IPS-18c (cell line): ENCODE measurements around the gene SLC35B2.

Source experiments
- H3K4me3 ChIP-seq: 2 replicates; pipeline ENCODE4 v1.7.0; 2013; ENCODE audit warnings: low read depth, mild to moderate bottlenecking, low read length, moderate library complexity; ENCODE audit not compliant: insufficient read depth
- H3K9me3 ChIP-seq: one replicate; pipeline ENCODE4 v1.6.1; 2013; ENCODE audit warnings: mild to moderate bottlenecking, low read length, moderate library complexity; ENCODE audit not compliant: control insufficient read depth, insufficient read depth

Gene SLC35B2

DNA sequence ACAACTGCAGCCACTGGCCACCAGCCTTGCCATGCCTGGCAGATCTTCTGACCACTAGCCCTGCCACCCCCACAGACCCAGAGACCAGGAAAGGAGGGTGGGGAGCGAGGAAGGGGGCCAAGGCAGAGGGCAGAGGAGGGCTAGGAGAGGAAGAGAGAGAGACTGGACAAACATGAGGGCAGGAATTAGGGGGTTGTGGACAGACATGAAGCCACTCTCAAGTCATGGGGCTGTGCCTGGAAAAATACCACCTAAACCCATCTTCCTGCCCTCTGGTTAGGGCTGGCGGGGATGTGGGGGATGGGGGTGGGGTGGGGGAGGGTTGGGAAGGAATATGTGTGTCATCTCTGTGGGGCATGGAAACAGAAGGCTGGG is 35.4 kb downstream of the SLC35B2 start:
- H3K4me3 ChIP-seq, result no peak overlapping the region

DNA sequence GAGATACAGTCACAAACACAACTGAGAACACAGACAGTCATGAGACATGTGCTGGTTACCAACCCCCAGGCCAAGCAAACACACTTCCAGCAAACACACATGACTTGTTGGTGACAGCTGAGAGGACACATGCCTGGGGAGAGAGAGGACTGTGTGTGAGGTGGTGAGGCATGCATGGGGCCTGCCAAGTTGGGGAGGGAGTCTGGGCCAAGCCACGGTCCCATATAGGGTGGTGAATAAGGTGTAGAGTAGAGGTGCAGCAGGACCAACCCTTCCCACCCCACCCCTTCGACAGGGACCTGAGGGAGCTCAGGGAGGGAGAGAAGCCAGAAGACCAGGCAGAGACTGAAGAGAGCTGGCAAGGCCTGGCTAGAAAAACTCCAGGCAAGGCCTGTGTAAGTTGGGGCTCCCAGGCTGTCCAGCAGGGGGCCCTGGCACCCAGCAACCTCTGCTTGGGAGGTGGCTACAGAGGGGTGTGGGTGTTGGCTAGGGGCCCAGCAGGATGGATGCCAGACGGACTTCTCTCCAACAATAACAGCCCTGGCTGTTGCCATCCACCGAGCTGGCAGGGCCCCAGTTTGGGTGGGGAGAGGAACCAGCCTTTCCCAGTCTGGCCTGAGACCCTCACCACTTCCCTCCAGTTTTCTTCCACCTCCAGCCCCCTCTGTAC is 35.9 kb downstream of the SLC35B2 start:
- no peaks in the 10 kb centered on the region for H3K9me3 ChIP-seq
- no peak overlapping the region for H3K4me3 ChIP-seq

More for the DNA sequence above, 35.4 kb downstream of the SLC35B2 start:
- H3K9me3 ChIP-seq, result no peaks in the 10 kb centered on the region

GRCh38 chr6:44220913-44221290 is 36.4 kb downstream of the SLC35B2 start:
- Histone ChIP-seq H3K9me3 (no peaks in the 10 kb centered on the region), H3K4me3 (no peak overlapping the region)

DNA sequence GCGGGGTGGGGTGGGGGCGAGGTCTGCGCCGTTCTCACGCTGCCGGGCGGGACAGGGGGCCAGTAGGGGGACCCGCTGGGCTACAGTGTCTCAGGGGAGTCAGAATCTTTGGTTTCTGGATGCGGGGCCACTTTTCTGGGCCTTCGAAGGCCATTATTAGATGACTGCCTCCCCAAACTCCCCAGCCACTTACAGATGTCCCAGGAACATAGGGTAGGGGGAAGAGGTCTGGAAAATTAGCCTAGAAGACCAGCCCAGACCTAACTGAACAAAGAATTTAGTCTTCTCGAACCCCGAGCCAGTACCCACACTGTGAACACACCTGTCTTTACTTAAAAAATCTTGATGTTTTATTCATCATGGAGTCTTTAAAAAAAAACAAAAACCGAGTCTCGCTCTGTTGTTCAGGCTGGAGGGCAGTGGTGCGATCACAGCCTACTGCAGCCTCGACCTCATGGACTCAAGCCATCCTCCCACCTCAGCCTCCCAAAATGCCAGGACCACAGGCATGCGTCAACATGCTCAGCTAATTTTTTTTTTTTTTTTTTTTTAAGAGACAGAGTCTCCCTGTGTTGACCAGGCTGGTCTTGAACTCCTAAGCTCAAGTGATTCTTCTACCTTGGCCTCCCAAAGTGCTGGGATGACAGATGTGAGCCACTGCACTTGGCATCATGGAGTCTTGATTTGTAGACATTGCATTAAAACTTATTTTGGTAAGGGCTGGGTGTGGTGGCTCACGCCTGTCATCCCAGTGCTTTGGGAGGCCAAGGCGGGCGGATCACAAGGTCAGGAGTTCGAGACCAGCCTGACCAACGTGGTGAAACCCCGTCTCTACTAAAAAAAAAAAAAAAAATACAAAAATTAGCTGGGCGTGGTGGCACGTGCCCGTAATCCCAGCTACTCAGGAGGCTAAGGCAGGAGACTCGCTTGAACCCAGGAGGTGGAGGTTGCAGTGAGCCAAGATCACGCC is 37.2 kb downstream of the SLC35B2 start:
- peak overlapping the region; percentile 28; the same call in 1 of the 2 replicates for H3K4me3 ChIP-seq
- H3K9me3 ChIP-seq, result no peaks in the 10 kb centered on the region

GRCh38 chr6:44219053-44219814 is 38.1 kb downstream of the SLC35B2 start:
- no peaks in the 10 kb centered on the region for H3K9me3 ChIP-seq
- H3K4me3 ChIP-seq, result peak overlapping the region; percentile 32

GRCh38 chr6:44217332-44218143 is 39.8 kb downstream of the SLC35B2 start:
- peak overlapping the region; percentile 34; the same call in 1 of the 2 replicates for H3K4me3 ChIP-seq
- H3K9me3 ChIP-seq, result no peaks in the 10 kb centered on the region

DNA sequence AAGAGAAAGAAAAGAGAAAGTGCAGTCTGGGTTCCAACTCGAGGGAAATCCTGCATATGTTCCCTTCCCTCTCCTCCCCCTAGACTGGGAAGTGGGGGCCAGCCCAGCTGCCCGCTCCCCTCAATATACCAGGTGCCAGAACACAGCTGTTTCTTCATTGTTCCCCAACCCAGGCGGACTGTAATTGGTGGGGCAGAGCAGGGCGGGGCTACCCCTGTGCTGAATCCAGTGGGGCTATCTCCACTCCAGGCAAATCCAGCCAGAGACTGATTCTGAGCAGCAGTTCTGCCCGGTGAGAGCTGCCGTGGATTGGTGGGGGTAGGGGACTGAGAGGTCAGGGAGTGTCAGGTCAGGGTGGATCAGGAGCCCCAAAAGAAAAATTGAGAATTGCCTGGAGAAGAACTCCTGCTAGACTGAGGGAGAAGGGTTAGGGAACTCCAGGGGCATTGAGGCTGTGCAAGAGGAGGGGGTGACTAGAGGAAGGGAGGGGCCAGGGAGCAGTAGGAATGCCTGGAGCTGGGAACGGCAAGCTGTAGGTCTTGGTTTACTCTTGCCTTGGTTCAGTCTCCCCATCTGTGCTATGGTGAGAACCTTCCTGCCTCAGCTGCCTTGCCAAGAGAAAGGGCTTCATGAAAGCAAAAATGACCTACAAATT is 40.5 kb downstream of the SLC35B2 start, which contains the start of gene MYMX:
MYMX (plus strand) TSS at position 250 of the 655 bp plus-strand sequence. CDS start 546 bp downstream, outside the sequence.
- Histone ChIP-seq H3K4me3 (peak within 1 kb of the TSS; percentile 34; the same call in 1 of the 2 replicates), H3K9me3 (no peaks in the 10 kb centered on the region)

DNA sequence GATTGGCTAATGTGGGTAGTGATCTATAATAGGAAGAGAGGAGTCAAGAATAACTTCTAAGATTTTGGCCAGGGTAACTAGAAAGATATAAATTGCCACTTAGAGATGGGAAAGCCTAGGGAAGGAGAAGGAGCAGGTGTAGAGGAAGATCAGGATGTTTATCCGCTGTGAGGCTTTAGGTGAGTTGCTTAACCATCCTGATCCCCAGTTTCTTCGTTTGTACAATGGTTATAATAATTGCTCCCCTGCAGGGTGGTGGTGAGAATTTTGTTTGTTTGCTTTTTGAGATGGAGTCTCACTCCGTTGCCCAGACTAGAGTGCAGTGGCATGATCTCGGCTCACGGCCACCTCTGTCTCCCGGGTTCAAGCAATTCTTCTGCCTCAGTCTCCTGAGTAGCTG is 43.0 kb downstream of the SLC35B2 start:
- H3K9me3 ChIP-seq, result no peaks in the 10 kb centered on the region
- H3K4me3 ChIP-seq, result no peak overlapping the region

DNA sequence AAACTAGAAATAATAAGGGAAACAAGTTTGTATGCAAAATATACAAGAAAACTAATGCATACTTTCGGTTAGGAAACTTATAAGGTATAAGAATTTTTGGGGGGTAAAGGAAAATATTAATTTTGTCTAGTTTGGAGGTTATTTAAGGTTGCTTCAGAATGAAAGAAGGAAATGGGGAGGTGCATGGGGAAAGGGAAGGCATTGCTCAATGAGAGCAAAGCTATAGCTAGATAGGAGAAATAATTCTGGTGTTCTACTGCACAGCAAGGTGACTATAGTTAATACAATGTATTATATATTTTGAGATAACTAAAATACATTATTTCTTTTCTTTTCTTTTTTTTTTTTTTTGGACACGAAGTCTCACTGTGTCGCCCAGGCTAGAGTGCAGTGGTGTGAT is 46.0 kb downstream of the SLC35B2 start:
- Histone ChIP-seq H3K9me3 (no peaks in the 10 kb centered on the region), H3K4me3 (no peak overlapping the region)

- Histone ChIP-seq H3K4me3 (no peak overlapping the region), H3K9me3 (no peaks in the 10 kb centered on the region)
Observed at GRCh38 chr6:44207966-44208365, 49.4 kb downstream of the SLC35B2 start.
